ENCODE measurements around the gene JOSD1. TPM values are rescaled to one million over a fixed set of nuclear protein-coding genes. Genes with fewer than 3 reads are reported as not detected.

The JOSD1 gene
- total RNA-seq, 1 donor from 2014 or later: 35.5 TPM

DNA sequence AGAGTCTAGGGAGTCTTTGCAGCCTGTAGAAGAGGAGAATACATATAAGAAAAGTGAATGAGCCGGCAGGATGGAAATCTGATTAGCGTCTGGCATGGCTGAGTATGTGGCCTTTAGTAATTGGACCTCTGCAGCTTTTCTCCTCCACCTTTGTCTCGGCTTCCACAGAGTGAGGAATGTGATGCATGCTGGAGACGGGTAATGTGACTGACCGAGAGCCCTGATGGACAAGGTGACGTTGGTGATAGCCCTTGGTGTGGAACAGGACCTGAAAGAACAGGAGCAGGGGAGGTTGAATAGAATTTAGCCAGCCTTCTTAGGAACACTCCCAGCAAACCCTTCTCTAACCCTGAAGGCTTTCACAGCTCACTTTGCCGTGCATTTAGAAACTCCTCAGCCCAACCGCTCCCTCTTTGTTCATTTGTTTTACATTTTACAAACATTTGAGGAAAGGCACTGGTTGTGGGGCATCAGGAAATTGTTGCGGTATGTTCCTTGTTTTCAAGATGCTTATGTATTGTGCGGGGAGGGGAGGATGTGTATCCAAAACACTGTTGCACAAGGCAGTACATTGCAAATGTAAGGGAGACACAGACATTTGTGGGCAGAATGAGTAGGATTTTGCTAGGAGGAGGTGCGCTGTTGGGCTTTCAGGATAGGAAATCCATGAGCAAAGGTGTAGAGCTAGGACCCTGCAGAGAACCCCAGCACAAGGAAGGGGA lies 11.9 kb upstream of the JOSD1 start:
- DNase-seq: no peak

DNA sequence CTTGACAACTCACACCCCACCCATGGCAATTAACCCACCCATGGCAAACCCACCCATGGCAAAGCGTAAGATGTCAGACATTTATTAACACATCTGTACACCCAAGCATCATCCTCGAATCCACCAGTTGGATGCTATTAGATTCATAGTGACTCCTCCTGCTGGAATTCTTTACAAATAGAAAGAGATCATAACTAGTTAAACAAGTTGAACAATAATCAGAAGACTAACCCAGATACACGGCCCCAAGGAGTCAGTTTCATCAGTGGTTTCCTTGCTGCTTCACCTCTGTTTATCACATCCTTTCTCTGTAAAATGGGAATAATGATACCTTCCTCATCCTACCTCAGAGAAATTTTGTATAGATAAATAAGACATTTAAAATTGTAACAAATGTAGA lies 10.1 kb upstream of the JOSD1 start:
- no peak for DNase-seq

DNA sequence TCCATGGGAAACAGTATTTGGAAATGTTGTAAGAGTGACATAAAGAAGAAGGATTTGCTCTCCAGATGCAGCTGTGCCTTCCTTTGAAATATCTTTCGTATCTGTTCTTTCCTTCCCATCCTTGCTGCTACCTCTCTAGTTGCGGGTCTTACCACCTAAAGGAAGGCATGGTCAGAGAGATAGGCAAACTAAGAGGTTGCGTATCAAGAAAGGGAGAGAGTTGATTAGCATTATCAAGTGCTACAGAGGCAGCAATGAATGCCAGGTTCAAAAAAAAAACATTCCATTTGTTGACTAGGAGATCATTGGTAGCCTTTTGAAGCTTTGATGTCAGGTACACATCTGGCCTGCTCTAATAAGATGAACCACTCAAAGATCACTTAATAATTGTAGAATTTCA lies 9.6 kb upstream of the JOSD1 start:
- no peak for DNase-seq

DNA sequence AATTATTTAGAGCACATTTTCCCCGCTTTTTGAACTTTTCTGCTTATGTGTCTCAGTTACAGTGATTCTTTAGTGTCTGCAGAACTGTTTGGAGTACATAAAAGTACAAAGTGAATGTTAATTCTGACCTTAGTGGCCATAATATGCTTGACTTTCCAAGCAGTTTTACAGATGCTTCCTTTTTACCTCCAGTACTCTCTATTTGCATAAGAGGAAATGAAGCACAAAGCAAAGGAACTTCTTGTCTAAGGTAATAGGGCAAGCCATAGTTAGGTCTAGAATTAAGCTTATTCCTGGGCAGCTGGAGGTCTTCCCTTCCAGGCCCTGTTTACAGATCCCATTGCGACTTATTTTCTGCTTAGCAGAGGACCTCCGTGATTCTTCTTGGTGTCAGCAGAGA lies 8.6 kb upstream of the JOSD1 start:
- DNase-seq: no peak

DNA sequence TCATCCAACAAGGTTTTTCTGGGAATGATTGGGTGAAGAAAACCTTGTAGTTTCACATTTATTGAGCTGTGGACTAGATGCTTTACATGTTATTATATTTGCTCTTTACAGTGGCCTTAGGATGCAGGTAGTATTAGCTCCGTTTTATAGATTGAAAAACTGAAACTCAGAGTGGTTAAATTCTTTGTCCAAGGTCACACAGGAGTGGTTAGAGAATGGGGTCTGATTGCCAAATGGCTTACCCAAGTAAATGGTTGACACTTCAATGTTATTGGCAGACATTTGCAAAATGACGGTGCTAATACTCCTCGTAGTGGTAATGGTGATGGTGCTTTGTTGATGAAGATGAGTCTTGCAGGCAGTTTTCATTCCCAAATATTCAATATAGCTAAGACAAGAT lies 7.2 kb upstream of the JOSD1 start:
- no peak for DNase-seq

DNA sequence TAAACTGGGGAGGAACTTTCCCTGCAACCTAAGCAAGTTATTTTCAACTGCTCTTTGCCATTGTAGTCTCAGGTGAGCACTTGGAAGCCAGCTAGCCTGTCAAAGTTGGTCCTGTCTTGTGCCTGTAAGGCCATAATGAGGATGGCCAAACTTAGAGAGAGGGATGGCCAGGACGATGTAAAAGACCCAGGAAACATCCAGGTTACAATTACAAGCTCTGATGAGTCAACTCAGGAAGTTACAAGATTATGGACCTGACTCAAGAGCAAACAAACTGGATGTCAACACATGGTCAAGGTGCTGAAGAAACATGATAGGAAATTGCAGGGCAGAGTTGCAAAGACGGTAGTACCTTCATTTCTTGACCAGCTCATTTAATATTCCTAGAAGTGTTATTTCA lies 6.6 kb upstream of the JOSD1 start:
- DNase-seq: no peak

DNA sequence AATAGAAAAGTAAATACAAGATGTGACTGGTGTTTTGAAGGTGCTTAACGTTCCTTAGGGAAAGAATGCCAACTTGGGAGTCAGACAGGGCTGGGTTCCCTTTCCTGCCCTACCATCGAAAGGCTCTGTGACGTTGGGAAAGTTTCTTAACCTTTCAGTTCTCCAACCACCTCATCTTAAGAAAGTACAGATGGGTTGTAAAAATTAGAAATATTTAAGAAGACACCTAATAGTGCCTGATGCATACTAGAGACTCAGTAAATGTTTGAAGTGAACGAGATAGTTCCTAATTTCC lies 6.1 kb upstream of the JOSD1 start:
- DNase-seq: no peak

DNA sequence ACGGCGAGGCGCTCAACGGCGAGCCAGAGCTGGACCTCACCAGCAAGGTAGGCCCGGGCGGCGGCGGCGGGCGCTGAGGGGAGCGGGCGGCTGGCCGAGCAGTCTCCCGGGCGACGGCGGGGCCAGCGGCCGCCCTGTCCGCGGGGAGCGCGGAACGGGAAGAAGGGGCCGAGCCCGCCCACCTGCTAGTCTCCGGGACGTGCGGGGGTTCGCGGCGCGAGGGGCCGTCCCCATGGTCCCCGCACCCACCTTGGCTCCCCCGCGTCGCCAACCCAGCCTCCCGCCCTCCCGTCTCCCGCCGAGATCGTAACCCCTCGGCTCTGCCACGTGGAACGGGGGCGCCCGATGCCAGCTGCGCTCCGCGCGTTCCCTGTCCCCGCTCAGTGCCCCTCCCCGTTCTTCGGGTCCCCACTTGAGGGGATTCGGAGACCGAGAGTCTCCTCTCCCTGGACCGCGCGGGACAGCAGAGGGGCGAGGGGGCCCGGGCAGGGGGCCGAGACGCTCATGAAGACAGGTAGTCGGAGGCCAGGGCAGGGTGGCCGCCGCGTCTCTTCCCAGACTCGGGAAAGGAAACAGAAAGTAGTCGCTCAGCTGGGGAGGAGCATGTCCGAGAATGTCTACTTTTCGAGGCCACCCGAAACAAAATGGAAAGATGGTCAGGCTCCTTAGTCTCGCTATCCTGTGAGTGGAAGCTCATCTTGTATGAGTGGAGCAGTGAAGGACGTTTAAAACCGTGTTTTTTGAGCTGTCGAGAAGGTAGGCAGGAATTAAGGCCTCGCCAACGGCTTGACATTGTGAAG lies 5.6 kb upstream of the JOSD1 start:
- no peak for DNase-seq

DNA sequence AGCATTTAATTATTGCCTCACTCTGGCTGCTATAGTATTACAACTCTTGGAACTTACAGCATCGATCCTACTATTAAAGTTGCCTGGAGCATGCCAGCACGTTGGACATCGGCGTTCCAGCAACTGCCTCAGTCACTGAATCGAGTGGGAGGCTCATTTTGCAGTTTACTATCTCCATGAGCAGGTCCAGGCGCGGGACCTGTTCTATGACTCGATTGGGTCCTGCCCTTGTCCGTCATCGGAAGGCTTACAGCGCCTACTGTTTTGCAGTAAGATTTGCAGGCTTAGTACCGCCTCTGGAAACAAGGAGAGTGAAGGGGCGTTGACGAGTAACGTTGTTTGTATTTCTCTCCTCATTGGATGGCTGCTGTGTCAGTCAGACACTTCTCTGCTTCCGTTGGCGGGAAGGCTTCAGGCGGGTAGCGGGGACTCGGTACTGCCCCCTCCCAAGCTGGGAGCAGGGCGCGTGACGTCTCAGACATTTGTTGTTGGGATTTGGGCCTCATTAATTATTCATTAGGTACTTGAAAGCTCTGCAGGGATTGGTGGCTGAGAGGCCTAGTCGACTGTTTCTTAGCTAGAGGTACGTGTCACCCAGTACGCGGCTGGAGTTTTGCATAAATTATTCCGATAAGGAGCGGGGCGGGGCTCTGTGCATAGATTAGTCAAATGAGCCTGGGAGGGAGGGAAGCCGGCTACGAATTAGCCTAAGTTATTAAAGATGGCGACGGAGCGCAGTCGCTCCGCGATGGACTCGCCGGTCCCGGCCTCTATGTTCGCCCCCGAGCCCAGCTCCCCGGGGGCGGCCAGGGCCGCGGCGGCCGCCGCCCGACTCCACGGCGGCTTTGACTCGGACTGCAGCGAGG lies 4.7 kb upstream of the JOSD1 start, which contains the start of gene GTPBP1:
Gene GTPBP1, plus strand, starts transcription at position 710 of the 866 bp plus-strand sequence. Its CDS starts 12 bp downstream, at position 722.
- DNase-seq: peak; percentile 100

DNA sequence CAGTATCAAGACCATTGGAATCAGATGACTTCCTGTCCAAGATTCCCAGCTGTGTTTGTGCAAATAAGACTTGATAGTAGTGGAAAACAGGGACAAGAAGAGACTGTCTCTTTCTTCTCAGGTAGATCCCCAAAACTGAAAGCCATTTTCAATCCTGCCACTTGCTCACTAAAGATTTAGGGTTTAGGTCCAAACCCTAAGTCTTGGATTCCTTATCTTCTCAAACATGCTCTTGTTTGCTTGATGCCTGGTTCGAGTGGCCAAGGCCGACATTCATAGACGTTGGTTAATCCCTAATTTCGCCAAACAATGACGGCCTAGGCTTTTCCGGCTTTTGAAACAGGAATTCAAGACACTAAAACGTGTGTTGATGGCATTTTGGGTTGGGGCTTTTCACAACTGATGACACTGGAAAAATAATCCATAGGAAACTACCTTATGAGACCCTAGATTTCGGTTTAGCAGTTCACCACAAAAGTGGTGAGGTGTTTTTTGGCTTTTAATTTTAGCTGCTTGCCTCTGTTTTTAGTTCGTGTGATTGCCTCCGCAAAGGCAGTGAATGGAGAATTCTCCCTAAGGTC lies 4.0 kb upstream of the JOSD1 start:
- DNase-seq: no peak

DNA sequence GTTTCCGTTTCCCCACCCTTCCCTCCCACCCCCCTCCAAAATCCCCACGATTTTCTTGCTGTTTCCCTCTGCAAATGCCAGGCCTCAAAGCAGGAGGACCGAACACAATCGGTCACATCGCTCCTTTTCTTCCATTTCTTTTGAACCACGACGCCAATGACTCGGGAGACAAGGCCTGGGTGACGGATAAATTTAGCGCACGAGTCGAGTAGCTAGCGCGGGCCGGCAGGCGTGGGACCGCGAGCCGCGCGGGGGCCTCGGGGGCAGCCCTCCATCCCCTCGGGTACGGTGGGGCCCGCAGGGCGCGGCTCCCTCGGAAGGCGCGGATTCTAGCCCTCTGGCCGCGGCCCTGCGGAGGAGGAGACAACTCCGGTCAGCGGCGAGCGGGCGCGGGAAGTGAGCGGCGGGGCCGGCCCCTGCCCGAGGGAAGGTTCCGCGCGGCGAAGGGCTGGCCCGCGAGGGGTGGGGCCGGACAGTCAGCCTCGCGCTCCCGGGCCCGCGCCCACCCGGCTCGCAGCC lies 414 bp downstream of the JOSD1 start:
- DNase-seq: peak; percentile 46

DNA sequence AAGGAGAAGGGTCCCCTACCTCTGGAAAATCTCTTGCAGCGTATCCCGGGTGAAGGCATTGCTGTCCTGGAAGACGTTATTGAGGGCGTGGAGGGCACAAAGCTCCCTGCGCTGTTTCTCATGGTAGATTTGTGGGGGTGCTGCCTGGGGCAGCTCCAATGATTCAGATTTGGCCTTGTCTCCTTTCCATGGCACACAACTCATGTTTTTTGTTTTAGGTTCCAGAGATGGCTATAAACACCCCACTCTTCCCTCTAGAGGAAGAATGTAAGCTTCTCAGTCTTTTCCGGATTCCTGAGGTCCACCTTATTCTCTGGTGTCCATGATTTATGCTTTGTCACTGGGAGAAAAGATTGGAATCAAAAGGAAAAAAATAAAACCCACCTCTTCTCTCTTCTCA lies 959 bp downstream of the JOSD1 start:
- DNase-seq: peak; percentile 36

DNA sequence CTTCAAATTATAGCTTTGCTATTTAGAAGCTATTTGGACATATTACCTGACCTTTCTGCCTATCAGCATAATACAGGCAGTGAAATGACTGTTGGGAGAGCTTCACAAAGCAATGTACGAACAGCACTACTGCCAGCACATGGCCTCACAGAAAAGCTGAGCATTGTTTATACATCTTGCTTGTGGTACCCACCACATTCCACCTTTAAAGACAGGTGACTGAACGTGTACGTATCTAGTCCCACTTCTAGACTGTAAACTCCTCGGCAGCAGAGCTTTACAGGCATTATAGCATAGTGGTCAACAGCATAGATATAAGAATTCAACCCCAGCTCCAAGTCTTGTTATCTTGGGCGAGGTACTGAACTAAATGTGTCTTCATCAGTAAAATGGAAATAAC lies 1.6 kb downstream of the JOSD1 start:
- DNase-seq: no peak

DNA sequence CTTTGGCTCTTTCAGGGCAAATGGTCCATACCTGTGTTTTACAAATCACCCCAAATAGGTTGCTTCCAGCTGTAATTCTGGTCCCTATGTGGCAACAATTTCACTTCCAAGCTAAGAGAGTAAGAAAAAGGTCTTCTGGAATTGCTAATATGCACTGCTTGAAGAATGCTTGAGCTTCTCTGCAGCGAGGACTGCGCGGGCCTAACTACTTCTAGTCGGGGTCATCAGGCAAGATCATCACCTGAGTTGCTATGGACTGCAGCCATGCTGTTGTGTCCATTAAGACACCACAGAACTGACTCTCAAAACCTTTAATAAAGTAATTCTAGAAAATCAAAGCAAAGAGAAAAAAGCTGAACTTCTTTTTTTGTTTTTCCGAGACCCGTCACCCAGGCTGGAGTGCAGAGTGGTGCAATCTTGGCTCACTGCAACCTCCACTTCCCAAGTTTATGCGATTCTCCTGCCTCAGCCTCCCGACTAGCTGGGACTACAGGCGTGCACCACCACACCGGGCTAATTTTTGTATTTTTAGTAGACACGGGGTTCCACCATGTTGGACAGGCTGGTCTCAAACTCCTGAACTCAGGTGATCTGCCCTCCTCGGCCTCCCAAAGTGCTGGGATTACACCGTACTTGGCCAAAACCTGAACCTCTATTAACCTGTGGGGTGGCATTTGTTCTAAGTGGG lies 2.2 kb downstream of the JOSD1 start:
- DNase-seq: no peak

DNA sequence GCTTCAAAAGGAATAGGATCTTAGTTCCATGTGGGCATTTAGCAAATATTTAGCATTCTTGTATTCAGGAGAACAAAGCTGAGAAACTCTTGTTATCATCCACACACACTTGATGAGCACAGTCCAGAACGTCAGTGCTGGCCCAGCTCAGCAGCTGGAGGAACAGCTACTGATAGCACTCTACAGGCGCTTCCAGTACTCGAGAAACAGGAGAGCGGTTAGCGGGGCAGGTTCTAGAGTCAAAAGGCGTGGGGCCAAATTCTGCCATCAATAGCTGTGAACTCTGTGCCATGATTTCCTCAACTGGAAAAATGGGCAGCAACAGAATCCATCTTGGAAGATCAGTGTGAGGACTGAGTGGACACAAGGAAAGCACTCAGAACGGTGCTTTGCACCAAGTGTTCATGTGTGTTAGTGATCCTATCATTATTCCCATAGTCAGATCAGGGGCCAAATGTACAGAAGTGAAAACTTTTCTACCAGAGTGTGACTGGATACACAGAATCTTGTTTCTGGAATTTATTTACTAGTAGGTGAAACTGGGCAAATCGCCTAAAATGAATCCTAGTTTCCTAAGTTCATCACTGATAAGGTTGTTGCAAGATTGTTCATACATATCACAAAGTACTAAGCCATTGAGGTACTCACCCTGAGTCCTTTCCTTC lies 3.2 kb downstream of the JOSD1 start:
- no peak for DNase-seq

DNA sequence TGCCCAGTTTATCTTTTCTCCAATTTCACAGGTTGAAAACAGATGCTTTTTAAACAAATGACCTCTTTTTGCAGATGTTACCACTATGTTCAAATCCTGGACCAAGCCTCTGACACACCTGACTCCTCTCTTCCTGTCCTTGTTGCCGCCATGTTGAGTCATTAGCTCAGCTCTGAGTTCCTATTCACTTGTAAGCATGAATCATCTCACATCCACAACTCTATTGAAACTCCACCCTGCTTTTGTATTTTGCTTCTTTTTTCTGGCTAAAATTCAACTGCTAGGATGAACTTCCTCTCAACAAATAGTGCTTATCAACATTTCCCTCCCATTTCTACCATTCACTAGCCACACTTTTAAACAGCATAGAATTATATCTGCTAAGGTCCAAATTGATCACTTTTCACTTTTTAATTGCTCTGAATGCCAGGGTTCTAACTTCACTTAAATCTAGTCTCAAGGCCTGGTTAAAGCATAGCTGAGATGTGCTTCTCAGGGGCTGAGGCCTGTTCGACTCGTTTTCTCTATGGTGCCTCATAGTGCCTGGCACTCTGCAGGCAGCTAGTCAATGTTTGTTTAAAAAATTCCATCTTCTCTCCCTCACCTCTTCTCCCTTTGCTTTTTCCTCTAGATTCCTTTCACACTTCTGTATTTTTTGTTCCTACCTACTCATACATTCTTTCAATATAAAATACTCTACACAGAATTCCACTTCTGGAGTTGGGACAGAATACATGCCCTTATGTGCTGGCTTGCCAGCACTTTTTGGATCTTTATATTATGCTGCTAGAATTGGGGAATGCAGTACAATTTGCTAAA lies 3.9 kb downstream of the JOSD1 start:
- no peak for DNase-seq

DNA sequence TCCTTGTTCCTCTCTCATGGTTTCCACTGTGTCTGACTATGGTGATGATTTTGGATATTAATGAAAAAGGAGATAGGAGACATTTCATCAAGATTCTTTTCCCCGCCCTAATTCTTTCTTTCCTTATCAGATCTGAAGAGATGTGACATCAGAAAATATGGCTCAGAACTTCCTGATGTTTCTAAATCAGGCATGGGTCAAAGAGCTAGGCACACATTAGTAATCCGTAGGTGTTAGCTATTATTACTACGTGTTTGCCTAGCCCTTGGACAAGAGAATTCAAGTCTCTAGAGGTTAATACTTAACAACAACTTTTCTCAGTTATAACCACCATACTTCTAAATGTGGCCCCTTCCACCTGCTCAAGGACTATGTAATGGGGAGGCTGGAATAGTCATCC lies 5.8 kb downstream of the JOSD1 start:
- no peak for DNase-seq

DNA sequence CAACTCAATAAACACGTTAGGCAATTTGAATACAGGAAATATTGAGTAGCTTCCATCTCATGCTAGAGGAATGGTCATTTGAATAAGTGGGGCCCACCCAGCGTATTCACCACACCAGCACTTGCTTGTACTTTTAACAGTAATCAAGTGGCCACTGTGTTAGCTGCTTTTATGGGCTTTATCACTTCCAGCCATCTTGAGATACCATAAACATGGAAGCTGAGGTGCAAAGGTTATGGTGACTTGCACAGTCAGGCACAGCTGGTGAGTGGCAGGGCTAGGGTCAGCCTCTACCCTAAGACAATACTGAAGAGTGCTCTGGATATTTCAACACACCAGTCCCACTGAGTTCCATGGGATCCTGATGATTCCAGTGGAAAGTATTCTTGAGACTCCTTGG lies 6.7 kb downstream of the JOSD1 start:
- DNase-seq: no peak

DNA sequence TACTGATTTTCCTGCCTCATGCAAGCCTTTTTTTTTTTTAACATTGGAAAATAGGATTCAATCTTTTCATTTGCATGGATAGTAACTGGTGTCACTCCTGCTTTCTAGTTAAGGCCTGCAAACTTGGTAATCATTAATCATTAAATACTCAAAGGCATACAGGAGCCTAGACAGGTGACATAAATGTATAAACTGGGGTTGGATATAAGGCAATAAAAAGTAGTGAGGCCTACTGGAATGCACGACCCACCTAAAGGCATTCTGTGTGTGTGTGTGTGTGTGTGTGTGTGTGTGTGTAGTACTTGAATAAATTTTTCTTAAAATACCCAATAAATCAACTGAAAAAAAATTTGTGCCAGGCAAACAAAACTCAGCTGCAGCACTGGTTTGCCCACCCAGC lies 11.1 kb downstream of the JOSD1 start:
- DNase-seq: no peak

DNA sequence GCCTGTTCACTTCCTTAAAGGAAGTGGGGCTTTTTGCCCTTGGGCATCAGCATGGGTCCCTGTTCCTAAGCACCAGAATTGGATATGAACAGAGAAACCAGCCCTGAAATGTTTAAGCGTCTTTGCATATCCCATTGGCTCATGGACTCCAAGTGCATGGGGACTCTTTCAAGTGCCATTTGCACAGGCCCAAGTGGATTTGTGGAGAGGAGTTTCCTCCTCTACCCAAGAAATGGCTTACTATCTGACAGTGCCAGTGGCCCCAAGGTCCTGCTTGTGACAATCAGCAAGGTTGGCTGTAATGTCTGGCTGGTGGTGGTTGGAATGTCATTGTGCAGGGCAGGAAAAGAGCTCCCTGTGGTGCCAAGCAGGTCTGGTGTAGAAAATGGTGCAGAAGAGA lies 15.0 kb downstream of the JOSD1 start:
- no peak for DNase-seq
